GM19035 (cell line): ENCODE measurements around the gene PGBD5.

ENCODE experiments used
- ATAC-seq: cut with Tn5 transposase; IDR thresholded peaks from one replicate; pipeline ENCODE4 v1.9.1; 2021; ENCODE audit not compliant: unreplicated experiment

Gene PGBD5

DNA sequence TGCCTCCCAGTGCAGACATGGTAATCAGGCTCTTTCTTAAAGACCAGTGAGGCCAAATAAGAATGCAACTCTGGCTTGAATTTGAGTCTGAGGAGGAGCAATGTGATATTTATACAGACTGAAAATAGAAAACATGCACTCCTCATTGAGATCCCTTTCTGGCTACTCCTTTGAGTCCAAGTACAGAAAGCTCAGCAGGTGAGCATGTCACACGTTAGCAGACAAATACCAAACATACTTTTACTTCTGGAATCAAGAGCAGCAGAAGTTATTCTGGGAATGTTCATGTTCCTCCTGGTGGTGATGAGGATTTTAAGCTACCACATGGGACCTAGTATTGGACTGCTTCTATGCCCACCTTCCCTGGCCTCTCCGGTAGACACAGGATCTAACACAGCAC, 48.3 kb downstream of the PGBD5 start:
- no peak for ATAC-seq

DNA sequence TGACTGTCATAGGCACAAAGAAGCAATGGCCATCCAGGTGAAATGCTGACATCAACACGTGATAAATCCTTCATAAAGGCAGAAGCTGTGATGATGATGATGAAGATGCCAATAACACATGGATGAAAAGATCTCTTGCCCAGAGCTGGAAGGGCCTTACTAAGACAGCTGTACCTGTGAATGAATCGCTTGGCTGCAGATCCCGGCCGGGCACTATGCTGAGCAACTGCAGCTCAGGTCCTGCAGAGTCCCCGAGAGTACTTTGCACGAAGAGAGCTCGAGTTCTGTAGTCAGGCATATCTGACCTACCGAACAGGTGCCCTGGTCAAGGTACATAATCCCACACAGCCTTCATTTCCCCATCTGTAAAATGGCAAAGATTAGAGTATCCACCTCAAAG, 48.8 kb downstream of the PGBD5 start:
- ATAC-seq = no peak

- no peak for ATAC-seq
Measured at GRCh38 chr1:230376296-230376695, 49.8 kb downstream of the PGBD5 start.

DNA sequence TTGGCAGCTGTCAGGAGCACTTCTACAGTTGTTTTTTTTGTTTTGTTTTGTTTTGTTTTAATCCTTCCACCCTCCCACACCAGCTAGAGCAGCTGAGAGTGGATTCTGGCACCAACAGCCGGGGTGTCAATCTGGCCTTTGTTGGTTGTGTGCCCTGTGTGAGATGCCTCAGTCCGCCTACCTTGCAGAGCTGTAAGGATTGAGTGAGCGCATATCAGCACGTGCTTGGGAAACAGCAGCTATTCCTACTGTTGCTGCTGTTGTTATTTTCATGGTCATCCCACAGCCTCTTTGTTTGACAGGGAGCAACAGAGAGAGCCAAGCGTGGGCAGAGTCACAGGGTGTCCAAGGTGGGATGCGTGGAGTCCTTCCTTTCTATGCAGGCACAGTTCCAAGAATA, 50.4 kb downstream of the PGBD5 start:
- no peak for ATAC-seq

GRCh38 chr1:230375147-230375546, 51.0 kb downstream of the PGBD5 start:
- ATAC-seq = no peak

GRCh38 chr1:230371923-230372703, 54.0 kb downstream of the PGBD5 start:
- ATAC-seq = no peak

GRCh38 chr1:230370109-230370508, 56.0 kb downstream of the PGBD5 start:
- no peak for ATAC-seq

DNA sequence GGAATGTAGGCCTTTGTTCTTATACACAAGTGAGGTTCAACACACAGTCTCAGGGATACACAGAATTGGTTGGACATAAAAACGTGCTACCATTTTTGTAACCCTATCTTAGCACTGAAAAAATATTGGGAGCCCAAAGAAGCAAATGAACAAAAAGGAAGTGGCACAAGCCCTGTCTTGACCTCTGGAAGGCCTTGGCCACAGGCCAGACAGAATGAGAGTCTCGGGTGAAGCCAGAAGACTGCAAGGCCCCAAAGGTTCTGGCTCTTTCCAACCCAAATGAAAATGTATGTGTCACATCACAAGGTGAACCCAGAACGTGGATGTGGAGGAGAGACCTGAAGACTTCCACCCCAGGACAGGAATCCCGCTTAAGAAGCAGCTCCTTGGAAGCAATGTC, 57.3 kb downstream of the PGBD5 start:
- ATAC-seq = no peak

- no peak for ATAC-seq
Measured at GRCh38 chr1:230368363-230368762, 57.8 kb downstream of the PGBD5 start.

DNA sequence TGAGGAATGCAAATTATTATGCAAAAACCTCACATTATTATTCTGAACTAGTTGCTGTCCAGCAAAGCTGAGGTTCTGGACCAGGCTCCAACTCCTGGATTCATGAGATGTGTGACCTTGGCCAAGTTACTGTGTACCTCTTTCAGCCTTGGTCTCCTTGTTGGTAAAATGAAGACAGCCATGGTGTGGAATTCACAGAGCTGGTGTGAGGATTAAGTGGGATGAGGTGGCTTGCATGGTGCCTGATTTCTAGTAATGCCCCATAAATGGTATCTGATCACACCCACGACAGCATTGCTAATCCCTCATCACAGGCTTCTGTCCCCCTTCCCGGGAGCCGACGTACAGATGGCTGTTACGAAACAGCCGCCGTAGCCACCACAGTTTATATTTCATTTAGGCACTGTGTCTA, 59.6 kb downstream of the PGBD5 start:
- no peak for ATAC-seq

- ATAC-seq = no peak
Measured at GRCh38 chr1:230365723-230366307, 60.3 kb downstream of the PGBD5 start.

- ATAC-seq = no peak
Measured at GRCh38 chr1:230362949-230363348, 63.2 kb downstream of the PGBD5 start.

DNA sequence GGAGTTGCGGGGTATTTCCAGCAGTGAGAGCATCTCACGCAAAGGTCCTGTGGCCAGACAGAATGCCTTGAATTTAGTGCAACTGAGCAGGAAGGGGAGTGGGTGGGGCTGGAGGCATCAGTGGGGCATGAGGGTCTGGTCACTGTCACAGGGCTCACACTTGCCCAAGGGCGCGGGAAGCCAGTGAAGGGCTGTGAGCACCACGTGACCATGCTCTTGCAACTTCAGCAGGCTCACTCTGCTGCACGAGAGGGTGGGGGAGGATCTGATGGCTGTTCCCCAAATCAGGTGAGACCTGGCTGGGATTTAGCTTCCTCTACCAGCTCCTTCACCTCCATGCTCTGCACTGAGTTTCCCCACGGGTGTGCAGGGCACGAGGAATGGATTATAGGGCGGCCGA, 64.2 kb downstream of the PGBD5 start:
- ATAC-seq = no peak

DNA sequence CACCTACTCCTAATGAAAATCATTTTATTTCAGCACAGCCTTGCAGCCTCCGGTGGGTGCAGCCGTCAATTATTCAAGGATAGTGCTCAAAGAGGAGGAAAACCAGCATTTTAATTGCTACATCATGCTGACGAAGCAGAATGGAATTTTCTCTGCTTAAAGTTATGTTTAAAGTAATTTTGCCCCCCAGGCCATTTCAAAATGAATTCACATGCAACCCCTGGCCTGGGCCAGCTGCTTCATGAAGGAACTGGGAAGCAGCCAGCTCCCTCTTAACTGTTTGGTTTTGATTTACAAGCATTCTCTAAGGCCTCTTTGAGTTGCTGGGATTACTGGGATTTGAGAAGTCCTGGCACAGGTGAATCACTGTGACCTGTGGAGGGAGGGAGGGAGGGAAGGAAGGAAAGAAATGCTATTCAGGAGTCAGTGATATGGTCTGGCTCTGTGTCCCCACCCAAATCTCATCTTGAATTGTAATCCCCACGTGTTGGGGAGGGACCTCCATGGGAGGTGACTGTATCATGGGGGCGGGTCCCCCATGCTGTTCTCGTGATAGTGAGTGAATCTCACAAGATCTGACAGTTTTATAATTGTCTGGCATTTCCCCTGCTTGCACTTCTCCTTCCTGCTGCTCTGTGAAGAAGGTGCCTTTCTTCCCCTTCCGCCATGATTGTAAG, 66.0 kb downstream of the PGBD5 start:
- no peak for ATAC-seq

- no peak for ATAC-seq
Measured at GRCh38 chr1:230356869-230357794, 69.0 kb downstream of the PGBD5 start.

DNA sequence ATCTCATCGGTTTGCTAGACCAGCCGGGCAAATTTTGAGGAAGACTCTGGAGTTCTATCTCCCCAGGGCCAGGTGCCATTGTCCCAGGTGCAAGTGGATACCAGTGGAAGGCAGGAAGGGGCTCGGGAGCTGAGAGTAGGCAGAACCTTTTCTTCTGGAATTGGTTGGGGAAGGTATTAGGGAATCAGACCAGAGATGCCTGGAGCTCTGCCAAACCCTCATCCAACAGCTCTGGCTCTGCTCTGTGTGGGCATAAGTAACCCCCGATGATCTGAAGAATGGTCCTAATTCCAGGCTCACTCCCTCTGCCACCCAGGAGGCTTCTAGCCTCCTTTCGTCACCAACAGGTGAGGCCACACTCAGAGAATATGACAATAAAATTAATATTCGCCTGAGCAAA, 69.9 kb downstream of the PGBD5 start:
- ATAC-seq = no peak

- ATAC-seq = no peak
Measured at GRCh38 chr1:230355594-230355993, 70.5 kb downstream of the PGBD5 start.

GRCh38 chr1:230355128-230355527, 71.0 kb downstream of the PGBD5 start:
- no peak for ATAC-seq

- no peak for ATAC-seq
Measured at GRCh38 chr1:230354005-230354404, 72.1 kb downstream of the PGBD5 start.

GRCh38 chr1:230352537-230352936, 73.6 kb downstream of the PGBD5 start:
- no peak for ATAC-seq

DNA sequence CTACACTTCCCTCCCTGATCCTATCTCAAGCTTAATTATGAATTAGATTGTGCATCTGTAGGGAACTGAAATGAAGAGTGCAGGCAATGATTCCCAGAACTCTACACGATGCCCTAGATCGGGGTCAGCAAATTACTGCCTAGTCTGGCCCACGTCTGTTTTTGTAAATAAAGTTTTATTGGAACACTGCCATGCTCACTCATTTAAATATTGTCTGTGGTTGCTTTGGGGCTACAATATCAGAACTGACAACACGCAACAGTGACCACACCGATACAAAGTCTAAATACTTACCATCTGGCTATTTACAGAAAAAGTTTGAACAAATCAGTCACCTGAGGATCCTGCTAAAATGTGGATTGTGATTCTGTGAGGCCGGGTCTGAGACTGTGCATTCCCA, 74.1 kb downstream of the PGBD5 start:
- no peak for ATAC-seq
